Measurements from ENCODE around the gene LENG8.

GRCh38 chr19:54506079-54506478 is 57.1 kb downstream of the LENG8 start:
- TF ChIP-seq GATA2 (IDR thresholded peaks at IDR 0.05; ENCODE audit: low read depth, low read length) (no peak), GATA3 (IDR thresholded peaks at IDR 0.05; ENCODE audit: low read depth, low read length) (no peak)

All from SH-SY5Y (cell line).